Lower lobe of right lung (tissue), 2 donors: ENCODE results near the gene SPTAN1. TPM values are rescaled to one million over a fixed set of nuclear protein-coding genes. Genes with fewer than 3 reads are reported as not detected.

Experiments used
- ATAC-seq, 2 donors: fragments of 200-7000 bp; cut with Tn5 transposase; one replicate each; pipeline ENCODE4 v1.9.1; 2020 to 2022; ENCODE audit warnings: mild to moderate bottlenecking in 2 of 2, moderate library complexity in 2 of 2
- DNase-seq: peaks from one replicate; pipeline ENCODE4 v3.0.0-alpha.2; 2020
- H3K27ac ChIP-seq: fragments of 200-600 bp; one replicate; pipeline ENCODE4 v1.8.0; 2022
- H3K27me3 ChIP-seq: fragments of 200-600 bp; one replicate; pipeline ENCODE4 v1.8.0; 2022; ENCODE audit warnings: low read depth
- H3K36me3 ChIP-seq: fragments of 200-600 bp; one replicate; pipeline ENCODE4 v1.8.0; 2022; ENCODE audit warnings: mild to moderate bottlenecking
- H3K4me1 ChIP-seq: fragments of 200-600 bp; one replicate; pipeline ENCODE4 v1.8.0; 2022
- H3K4me3 ChIP-seq: fragments of 200-600 bp; one replicate; pipeline ENCODE4 v1.8.0; 2022; ENCODE audit warnings: mild to moderate bottlenecking
- H3K9me3 ChIP-seq: fragments of 200-600 bp; one replicate; pipeline ENCODE4 v1.8.0; 2022
- intact Hi-C: fragments of 100-400 bp; cut with DNase I; formaldehyde crosslinking; loops from one replicate; pipeline ENCODE4 v1.11.0; 2022
- total RNA-seq: library from RNA; stranded (reverse); fragmentation: NEBNext Ultra II Directional; extraction: Animal tissue kit (Norgen Biotek cat#: 25700); gene quantifications from one replicate; pipeline ENCODE4 v1.2.1, GENCODE V29; 2021
- TF ChIP-seq, protein P1 (sequence below): fragments of 200-600 bp; IDR thresholded peaks from one replicate; pipeline ENCODE4 v1.8.0; 2022; ENCODE audit warnings: antibody characterized with exemption, mild to moderate bottlenecking
- donor health status: DM: no; HTN: yes; CAD: no; lungs with severe emphysema.

Gene SPTAN1
- total RNA-seq, 1 donor from 2014 or later: 305 TPM

GRCh38 chr9:128565578-128565977, 13.2 kb downstream of the SPTAN1 start:
- Histone ChIP-seq H3K27me3 (no peaks in the 10 kb centered on the region), H3K9me3 (no peaks in the 10 kb centered on the region), H3K4me3 (no peak overlapping the region), H3K4me1 (peaks cover 14% of the 10 kb centered on the region), H3K36me3 (peaks cover 57% of the 10 kb centered on the region), H3K27ac (no peak overlapping the region)
- TF ChIP-seq, protein P1, sequence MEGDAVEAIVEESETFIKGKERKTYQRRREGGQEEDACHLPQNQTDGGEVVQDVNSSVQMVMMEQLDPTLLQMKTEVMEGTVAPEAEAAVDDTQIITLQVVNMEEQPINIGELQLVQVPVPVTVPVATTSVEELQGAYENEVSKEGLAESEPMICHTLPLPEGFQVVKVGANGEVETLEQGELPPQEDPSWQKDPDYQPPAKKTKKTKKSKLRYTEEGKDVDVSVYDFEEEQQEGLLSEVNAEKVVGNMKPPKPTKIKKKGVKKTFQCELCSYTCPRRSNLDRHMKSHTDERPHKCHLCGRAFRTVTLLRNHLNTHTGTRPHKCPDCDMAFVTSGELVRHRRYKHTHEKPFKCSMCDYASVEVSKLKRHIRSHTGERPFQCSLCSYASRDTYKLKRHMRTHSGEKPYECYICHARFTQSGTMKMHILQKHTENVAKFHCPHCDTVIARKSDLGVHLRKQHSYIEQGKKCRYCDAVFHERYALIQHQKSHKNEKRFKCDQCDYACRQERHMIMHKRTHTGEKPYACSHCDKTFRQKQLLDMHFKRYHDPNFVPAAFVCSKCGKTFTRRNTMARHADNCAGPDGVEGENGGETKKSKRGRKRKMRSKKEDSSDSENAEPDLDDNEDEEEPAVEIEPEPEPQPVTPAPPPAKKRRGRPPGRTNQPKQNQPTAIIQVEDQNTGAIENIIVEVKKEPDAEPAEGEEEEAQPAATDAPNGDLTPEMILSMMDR: no peak
- intact Hi-C loops: no loop called here
- peak in 1 of 2 donors; percentile 49 for ATAC-seq
- DNase-seq: no peak

GRCh38 chr9:128568470-128569078, 16.2 kb downstream of the SPTAN1 start:
- intact Hi-C loops: no loop called here
- H3K36me3 ChIP-seq: peaks cover 74% of the 10 kb centered on the region
- DNase-seq (no peak), ATAC-seq (no peak)
- H3K4me1 ChIP-seq: peaks cover 6% of the 10 kb centered on the region
- TF ChIP-seq, protein P1: no peak
- no peaks in the 10 kb centered on the region for H3K9me3 ChIP-seq
- H3K4me3 ChIP-seq: no peak overlapping the region
- H3K27me3 ChIP-seq: no peaks in the 10 kb centered on the region
- no peak overlapping the region for H3K27ac ChIP-seq

DNA sequence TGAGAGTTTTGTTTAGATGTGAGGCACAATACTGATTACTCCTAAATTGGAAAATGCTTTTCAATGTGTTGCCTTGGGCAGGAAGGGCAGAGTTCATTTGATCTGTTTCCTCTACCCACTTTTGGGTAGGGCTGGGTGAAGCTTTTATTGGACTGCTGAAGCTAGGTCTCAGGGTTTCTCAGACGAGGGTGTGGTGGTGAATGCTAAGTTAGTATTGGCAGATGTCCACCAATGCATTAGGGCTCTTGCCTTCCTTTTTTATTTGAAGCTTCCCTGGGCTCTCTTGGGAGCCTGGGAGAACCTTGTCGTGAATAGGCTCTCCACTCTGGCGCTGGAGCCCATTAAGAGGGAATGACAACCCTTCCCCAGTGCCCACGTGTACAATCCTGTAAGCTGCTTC, 23.1 kb downstream of the SPTAN1 start:
- Histone ChIP-seq H3K27me3 (no peaks in the 10 kb centered on the region), H3K4me3 (no peak overlapping the region), H3K4me1 (peaks cover 13% of the 10 kb centered on the region), H3K36me3 (peaks cover 95% of the 10 kb centered on the region), H3K27ac (peak overlapping the region; percentile 14), H3K9me3 (no peaks in the 10 kb centered on the region)
- intact Hi-C loops: no loop called here
- DNase-seq (no peak), ATAC-seq (peak; percentile 28 to 52)
- TF ChIP-seq, protein P1: no peak

GRCh38 chr9:128575916-128576315, 23.5 kb downstream of the SPTAN1 start:
- intact Hi-C loops: no loop called here
- Histone ChIP-seq H3K27ac (peak overlapping the region; percentile 14), H3K27me3 (no peaks in the 10 kb centered on the region), H3K9me3 (no peaks in the 10 kb centered on the region), H3K36me3 (peaks cover 95% of the 10 kb centered on the region), H3K4me3 (no peak overlapping the region), H3K4me1 (peaks cover 13% of the 10 kb centered on the region)
- no peak for ATAC-seq
- TF ChIP-seq, protein P1: no peak
- no peak for DNase-seq

DNA sequence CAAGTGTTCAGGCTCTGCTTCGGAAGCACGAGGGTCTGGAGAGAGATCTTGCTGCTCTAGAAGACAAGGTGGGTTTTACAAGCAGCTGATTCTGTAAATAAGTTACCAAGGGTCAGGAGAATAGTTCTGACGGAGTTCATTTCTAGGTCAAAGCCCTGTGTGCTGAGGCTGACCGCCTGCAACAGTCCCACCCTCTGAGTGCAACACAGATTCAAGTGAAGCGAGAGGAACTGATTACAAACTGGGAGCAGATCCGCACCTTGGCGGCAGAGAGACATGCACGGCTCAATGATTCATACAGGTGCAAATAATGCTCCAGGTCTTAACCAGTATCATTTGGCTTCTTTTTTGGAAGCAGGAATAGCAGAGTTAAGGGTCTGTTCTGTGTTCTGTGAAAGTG, 24.8 kb downstream of the SPTAN1 start:
- no peak overlapping the region for H3K27ac ChIP-seq
- no peaks in the 10 kb centered on the region for H3K27me3 ChIP-seq
- peaks cover 13% of the 10 kb centered on the region for H3K4me1 ChIP-seq
- H3K36me3 ChIP-seq: peaks cover 95% of the 10 kb centered on the region
- ATAC-seq (no peak), DNase-seq (no peak)
- H3K9me3 ChIP-seq: no peaks in the 10 kb centered on the region
- no peak overlapping the region for H3K4me3 ChIP-seq
- TF ChIP-seq, protein P1: no peak
- intact Hi-C loops: no loop called here
